GM21390 (cell line): ENCODE measurements around the gene CHMP6.

Experiments
- ATAC-seq: cut with Tn5 transposase; IDR thresholded peaks from one replicate; pipeline ENCODE4 v1.9.1; 2021; ENCODE audit not compliant: unreplicated experiment

The CHMP6 gene

DNA sequence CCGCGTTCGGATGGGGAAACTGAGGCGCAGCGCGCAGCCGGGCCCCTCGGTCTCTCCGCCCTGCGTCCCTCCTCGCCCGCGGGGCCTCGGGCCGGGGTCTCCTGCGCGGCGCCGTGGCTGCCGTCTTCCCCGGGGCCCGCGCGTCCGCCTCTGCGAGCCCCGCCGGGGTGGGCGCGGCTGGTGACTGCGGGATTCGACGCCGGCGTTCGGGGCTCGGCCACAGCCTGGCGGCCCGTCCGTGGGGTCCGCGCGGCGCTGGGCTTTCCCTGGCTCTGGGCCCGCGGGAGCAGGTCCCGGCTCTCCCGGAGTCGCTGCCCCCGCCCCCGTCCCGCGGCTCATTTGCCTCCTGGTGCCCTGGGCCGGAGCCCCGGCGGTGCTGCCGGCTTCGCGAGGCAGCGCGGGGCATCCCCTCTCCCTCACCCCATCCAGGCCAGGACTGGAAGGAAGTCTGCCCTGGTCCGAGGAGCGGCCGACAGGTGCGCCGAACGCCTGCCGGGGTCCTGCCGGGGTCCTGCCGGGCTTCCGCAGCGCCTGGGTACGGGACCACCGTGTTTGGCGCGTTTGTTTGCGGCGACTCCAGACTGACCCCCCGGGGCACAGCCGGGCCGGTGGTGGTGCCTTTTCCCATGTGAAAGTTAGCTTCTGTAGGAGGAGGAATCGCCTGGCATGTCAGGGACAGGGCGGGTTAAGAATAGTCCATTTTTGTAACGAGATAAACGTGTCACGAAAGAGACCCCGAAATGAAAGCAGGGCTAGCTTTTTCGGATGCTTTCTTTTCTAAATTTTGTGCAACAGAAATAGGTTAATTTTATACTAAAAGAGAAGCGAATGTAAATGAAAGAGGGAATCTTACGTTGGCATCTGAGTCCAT lies 671 bp downstream of the CHMP6 start:
- no peak for ATAC-seq

DNA sequence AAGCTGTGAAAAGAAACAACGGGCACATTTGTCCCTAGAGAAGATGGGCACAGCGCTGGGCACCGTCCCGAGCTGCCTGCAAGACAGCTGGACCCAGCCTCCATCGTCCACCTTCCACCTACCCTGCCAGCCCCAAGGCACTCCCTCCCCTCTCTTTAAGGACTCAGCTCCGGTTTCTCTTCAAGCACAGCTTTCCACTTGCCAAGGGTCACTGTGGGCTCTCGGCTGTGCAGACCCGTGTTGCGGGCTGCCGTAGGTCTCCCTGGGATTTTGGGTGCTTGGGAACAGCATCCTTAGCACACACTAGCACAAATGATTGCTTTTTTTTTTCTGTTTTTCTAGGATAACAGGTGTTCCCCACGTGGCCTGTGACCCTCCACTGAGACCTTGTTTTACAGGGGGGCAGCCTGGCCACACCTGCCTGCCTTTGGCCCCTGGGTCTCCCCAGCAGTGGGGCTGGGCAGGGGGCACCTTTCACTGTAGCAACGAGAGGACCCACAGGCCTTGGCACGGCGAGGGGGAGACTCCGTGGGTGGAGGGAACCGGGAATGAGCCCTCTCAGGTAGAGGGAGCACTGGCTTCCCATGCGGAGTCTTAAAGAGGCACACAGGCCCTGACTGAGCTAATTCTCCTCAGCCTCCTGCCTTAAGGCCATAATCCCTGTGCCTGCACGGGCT lies 1.4 kb downstream of the CHMP6 start:
- no peak for ATAC-seq

DNA sequence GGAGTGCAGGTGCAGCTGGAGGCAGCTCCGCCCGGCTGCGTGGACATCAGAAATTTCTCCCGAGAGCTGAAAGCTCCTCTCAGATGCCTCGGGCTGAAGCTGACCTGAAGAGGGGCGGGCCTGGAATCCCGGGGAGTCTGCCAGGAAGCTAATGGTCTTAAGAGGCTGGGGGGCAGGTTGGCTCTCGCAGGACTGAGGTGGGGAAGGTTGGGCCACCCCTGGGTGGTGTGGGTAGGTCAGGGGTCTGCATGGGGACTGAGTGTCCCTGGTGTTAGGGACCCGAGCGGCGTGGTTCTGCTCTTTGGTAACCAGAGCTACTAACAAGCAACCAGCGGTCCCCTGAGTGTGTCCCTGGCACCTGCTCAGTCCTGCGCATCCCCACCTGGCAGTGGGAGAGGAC lies 3.5 kb downstream of the CHMP6 start:
- no peak for ATAC-seq

DNA sequence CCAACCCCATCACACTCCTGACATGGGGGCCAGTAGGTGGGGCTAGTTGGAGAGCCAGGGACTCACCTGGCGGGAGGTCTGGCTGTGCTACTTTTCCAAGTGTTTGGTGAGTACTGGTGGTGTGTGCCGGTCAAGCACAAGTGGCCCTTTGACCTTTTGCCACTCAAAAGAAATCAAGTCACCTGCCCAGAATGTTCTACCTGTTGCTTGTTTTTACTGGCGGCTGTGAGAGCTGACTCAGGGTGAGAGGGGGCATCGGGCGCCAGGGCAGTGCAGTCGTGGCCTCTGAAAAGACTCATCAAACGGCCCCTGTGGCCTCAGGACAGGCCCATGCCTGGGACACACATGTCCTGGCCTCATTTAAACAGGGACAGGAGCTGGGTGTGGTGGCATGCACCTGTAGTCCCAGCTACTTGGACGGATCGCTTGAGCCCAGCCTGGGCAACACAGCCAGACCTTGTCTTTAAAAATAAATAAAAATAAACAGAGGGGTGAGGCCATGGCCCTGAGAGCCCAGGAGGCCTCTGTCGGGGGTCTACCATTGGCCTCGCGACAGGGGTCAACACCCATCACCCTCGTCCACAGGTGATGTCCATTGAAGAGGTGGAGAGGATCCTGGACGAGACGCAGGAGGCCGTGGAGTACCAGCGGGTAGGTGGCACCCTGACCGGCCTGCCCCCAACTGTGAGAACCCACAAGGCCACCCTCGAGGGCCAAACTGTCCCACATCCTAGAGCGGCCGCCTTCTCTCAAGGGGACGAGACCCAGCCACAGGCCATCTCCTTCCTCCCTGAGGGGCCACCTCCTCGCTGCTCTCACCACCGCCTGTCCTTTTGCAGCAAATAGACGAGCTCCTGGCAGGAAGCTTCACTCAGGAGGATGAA lies 5.0 kb downstream of the CHMP6 start:
- ATAC-seq, result no peak

DNA sequence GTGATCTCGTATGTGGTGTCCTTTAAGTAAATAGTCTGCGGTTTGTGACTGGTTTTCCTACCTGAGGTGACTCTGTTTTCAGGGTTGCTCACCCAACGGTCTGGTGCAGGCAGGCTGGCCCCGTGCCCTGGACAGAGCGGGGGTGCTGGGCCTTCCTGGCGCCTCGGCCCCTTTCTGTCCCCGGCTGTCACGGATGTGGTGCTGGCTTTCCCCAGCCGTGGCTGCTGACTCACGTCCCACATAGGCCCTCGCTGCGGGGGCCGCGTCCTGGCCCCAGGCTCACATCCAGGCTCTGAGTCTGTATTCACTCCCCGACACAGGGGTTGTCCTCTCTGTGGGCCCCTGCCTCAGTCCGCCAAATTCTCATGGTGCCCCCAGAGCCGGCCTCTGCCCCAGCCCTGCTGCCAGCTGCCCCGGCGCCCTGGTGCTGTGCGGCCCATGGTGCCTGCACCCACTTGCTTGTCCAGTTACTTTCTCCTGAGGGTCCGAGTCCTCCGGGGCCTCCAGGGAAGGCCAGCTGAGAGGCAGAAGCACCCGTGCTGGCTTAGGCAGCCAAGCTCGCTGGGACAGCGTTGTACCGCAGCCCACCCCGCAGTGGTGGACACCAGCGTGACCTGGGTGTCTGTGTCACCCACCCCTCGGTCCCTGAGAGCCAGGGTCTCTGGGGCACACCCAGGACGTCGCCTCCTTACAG lies 5.9 kb downstream of the CHMP6 start:
- no peak for ATAC-seq

DNA sequence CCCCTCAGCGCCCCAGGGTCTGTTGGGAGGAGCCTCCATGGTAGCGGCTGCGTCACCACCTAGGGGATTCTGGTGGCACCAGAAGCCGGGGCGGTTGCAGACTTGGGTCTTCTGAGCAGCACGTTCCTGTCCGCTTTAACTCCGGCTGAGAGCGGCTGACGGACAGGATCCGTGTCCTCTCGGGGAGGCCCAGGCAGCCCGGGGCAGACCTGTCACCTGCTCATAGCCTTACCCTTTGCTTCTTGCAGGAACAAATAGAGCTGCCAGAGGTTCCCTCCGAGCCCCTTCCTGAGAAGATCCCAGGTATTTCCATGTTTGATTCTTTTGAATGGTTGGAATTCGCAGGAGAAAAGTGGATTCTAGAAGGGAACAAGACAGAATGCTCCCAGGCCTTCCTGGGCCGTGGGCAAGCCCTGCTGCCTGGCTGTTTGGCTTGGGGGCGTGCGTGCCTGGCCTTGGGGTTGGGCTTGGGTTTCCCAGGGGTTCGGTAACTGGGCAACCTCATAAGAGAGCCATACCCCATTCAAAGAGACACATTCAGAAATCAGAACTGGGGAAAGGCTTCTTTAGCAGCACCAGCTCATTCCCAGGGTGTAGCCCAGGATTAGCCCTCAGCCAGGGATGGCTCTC lies 6.6 kb downstream of the CHMP6 start:
- ATAC-seq, result no peak

DNA sequence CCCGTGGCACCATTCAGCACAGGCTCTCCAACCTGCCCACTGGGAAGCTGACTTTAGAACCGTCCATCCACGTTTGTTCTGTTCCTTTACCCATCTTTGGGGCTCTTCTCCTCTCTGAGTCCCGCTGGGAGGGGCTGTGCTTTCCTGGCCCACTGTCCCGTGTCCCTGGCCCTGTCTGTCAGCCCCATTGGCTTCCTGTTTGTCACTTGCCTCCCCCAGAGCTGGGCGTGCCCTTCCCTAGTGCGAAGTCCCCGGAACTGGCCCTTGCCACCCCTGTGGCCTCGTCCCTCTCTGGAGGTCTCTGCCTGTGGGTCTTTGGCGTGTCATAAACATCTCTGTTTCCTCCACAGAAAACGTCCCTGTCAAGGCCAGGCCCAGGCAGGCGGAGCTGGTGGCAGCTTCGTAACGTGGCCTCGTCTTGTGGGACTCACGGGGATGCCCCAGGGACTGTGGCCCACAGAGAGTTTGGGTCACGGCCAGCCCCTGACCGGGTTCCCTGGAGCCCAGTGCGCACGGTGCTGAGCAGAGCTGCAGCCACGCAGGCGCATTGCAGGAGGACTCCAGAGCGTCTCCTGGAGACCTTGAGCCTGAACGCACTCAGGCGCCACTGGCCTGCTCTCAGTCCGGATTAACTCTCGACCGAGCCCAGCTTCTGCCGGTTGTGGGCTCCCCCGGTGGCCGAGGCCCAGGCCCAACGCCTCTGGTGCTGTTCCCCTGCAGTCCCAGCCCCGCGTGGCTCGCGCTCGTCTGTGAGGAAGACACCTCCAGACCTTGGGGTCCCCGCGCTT lies 7.3 kb downstream of the CHMP6 start:
- no peak for ATAC-seq

DNA sequence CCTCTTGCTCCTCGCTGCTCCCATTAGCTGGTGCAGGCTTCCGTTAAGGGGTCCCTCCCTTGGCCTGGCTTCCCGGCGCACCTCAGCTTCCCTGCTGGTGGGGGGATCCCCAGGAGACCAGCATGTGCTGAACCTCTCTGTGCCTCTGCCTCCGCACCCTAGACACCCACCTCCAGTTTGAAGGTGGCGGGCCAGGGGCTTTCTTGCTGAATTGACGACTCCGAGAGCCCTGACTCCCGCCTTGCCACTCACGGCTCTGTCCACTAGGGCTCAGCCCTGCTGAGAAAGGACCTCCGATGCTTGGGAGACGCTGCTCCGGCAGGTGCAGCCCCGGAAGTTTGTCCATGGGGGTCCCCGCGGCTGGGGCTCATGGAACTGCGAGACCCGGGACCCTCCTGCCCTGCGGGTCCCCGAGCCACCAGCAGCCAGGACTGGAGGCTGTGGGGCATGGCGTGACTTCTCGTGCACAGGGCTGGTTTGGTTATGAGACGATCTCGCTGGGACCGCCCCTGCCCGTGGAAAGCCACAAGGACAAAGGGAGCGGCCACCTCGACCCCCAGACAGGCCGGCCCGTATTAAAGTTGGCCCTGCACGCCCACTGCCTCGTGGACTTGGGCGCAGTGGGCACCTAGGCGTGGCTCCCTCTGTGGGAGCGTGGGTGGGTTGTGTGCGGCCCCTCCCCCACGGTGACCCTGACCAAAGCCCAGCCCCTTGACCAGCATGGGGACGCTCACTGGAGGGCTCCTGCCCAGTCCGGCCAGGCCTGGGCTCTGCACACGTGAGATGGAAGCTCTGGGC lies 8.1 kb downstream of the CHMP6 start:
- ATAC-seq, result no peak

DNA sequence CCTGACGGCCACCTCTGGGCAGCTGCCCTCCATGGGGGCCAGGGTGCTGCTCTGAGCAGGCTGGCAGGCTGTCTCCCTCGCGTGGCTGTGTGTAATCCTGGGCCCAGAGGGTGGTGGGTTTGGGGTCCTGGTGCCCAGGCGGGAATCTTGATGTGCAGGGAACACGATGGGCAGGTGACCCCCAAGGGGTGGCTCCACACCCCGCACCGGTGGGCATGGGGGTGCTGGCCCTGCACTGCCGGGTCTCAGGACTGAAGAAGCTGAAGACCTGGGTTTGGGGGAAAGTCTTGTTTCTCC lies 8.6 kb downstream of the CHMP6 start:
- no peak for ATAC-seq

DNA sequence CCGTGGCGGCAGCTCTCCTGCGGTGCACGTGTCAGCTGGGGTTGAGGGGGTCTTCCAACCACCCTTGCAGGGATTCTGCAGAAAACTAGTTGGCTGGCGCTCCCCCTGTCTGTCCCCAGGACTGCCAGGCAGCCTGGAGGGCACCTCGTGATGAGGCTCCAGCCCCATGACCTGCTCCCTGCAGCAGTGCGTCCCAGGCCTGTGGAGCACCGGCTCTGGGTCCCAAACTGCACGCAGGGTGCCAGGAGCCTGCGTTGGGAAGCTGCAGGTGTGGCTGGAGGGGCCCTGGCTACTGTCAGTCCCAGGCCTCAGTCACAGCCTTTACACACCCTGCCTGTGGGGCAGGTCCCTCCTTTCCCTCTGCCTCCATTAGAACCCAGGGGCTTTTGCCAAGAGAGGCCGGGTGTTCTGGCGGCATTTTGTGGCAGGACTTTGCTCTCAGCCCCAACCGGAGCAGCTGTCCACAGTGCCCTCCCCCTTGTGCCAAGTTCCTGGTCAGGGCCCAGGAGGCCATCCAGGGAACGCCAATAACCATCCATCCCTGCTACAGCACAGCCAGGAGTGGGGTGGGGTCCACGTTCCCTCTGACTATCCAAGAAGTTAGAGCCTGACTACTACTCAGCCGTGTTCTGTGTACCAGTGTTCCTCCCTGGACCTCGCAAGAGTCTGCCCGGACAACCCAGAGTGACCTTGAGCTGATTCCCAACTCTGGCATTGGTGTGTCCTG lies 9.2 kb downstream of the CHMP6 start:
- ATAC-seq, result no peak

DNA sequence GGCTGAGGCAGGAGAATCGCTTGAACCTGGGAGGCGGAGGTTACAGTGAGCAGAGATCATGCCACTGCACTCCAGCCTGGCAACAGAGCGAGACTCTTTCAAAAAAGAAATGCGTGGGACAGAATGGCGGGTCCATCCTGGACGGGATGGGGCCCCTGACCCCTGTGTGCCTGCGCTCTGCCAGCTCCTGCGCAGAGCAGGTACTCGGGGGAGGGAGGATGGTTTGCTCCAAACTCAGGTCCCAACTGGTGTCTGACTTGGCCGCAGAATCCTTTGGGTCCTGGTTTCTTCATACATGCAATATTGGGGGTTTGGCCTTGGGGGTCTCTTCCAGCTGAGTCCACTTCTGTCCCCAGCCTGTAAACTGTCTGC lies 10.4 kb downstream of the CHMP6 start:
- ATAC-seq, result no peak

DNA sequence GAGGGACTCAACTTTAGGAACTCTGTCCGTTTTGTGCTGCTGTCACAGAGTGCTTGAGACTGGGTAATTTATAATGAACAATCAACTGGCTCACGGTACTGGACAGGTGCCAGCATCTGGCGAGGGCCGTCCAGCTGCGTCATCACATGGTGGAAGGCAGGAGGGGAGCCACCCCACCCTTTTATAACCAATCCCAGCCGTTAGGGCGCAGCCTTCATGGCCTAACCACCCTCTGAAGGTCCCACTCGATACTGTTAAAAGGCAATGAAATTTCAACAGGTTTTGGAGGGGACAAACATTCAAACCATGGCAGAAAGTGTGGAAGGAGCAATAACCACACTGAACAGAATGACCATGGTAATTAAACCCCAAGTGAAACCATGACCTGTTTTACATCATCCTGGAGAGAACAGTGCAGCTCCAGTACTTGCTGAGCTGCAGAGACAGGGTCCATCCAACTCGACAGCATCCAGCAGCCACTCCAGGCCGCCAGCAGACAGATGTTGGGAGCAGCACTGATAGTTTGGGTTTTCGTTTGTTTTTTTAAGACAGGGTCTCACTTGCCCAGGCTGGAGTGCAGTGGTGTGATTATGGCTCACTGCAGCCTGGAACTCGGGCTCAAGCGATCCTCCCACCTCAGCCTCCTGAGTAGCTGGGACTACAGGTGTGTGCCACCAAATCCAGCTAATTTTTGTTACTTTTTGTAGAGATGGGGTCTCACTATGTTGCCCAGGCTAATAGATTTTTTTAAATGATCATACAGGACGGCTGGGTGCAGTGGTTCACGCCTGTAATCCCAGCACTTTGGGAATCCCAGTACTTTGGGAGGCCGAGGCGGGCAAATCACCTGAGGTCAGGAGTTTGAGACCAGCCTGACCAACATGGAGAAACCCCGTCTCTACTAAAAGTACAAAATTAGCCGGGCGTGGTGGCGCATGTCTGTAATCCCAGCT lies 11.0 kb downstream of the CHMP6 start:
- ATAC-seq, result no peak

DNA sequence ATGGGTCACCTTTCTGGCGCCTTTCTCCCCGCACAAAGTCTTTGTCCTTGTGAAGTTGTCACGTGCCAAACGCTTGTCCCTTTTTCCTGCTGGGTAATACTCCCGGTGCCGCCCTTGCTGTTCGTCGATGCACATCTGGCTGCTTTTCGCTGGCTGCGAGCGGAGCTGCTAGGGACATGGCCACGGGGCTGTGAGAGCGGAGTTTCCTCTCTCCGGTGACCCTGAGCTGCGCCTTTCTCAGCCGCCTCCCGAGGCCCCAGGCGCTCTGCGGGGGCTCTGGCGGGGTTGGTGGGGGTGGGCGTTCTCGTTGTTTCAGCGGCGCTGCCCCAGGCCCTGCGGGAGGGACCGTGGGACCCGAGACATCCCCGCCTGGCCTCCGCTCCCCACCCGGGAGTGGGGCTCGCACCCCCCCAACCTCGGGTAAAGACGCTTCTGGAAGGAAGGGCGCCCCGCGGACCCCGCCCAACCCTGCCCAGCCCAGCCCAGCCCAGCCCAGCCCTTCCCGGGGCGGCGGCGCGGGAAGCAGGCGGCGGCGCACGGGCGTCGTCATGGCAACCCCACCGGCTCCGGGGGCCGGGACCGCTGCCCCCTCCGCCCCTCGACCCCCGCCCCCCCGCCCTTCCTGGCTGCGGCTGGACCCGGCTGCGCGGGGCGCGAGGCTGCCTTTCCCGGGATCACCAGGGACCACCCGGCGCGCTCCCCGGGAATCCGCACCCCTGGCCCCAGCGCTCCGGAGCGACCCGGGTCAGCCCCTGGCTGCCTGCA lies 12.3 kb downstream of the CHMP6 start:
- ATAC-seq, result no peak

DNA sequence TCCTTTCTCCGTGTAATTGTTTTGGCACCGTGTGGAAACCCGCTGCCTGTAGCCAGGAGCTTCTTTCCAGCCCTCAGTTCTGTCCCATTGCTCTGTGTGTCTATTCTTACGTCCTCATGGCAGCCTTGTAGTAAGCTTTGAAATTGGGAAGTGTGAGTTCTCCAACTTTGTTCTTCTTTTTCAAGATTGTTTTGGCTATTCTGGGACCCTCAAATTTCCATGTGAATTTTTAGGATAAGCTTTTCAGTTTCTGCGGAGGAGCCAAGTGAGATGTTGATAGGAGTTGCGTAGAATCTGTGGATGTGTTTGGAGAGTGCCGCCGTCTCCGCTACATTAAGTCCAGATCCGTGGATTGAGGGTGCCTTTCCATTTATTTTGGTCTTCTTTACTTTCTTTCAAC lies 15.2 kb downstream of the CHMP6 start:
- ATAC-seq, result no peak

DNA sequence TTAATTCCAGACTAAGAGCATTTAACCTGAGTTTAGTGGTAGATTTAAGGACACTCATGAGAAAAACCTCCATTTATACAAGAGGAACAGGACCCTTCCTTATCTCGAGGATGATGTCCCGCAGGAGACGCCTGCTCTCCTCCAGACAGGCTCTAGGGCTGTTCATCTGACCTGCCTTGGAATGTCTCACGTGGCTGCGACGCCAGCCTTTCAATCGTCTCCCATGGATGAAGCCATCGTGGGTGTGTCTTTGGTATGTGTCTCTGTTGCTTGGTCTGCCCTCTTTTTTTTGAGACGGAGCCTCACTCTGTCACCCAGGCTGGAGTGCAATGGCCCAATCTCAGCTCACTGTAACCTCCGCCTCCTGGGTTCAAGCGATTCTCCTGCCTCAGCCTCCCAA lies 16.5 kb downstream of the CHMP6 start:
- ATAC-seq, result no peak

DNA sequence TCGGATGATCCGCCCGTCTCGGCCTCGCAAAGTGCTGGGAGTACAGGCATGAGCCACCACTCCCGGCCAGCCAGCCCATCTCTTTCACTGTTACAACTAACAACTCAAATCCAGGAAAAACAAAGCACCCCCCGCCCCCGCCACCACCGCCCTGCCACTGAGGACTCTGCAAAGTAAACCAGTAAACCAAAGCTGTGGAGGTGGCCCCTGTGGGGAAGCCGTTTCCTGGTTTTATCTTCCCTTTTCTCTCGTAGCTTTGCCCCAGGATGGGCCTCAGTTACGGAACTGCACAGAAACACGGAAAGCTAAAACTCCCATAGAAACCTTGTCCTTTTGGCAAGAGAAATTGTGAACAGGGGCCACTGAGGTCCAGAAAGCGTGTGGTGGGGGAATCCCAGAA lies 17.5 kb downstream of the CHMP6 start:
- ATAC-seq, result no peak

DNA sequence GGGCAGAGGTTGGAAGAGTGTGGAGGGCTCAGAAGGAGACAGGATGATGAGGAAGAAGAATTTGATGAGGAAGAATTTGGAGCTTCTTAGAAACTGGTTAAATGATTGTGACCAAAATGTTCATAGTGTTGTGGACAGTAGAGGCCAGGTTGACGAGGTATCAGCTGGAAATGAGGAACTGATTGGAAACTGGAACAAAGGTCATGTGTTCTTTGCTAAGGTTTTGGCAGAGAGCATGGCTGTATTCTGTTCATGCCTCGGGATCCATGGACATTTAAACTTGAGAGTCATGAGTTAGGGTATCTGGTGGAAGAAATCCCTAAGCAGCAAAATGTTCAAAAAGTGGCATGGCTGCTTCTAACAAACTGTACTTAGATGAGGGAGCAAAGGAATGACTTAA lies 19.3 kb downstream of the CHMP6 start:
- no peak for ATAC-seq
